COLO668 (cell line): ENCODE data around the gene C2orf80.
"Not testable (repeated sequence)": the region's sequence is repeated elsewhere in the genome, so short reads cannot be mapped to it uniquely, and the experiment has no call there.

Experiments
- DNase-seq: peaks from one replicate; lab custom pipeline; 2025; ENCODE audit not compliant: unreplicated experiment; lab: John Stamatoyannopoulos, UW

C2orf80 gene

GRCh38 chr2:208189810-208190503 is at the start of gene C2orf80:
Gene C2orf80, minus strand, starts transcription at chr2:208190030. Its CDS starts 3,044 bp downstream, at chr2:208186986.
- no peak for DNase-seq

DNA sequence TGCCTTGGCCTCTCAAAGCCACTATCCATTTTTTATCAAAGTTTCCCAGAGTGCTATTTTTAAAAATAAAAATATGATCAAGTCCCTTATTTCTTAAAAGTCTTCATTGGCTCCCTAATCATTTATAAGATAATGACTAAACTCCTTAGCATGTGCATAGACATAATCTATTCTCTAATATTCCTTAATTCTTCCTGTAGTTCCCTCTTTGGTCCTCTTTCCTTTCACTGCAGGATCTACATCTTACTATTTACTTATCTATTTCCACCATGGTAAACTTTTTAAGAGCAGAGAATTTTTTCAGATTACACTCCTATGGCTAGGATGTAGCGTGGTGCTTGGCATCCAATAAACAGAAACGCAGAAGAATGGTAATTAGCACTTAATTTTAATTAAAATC is 46.0 kb upstream of the C2orf80 start:
- no peak for DNase-seq

- no peak for DNase-seq
These were observed 45.0 kb upstream of the C2orf80 start for GRCh38 chr2:208234786-208235185.

DNA sequence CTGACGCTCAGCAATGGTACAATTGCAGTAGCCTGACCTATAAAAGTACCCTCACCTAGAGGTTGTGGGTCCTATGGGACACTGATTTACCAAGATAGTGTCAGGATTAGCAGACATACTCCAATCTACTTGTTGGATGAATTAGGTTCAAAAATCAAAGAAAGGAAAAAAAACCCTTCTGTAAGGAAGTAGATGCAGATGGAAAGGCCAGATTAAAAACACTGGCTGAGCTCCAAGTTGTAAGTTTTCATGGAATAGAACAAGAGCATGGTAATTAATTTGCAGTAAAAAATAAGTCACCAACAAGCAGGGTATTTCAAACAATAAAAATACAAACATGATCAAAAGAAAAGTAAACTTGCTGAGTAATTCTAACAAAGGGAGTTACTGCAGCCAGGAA is 38.6 kb upstream of the C2orf80 start:
- no peak for DNase-seq

- no peak for DNase-seq
These were observed 37.9 kb upstream of the C2orf80 start for GRCh38 chr2:208227581-208228232.

GRCh38 chr2:208224802-208225201 is 35.0 kb upstream of the C2orf80 start:
- DNase-seq = no peak

DNA sequence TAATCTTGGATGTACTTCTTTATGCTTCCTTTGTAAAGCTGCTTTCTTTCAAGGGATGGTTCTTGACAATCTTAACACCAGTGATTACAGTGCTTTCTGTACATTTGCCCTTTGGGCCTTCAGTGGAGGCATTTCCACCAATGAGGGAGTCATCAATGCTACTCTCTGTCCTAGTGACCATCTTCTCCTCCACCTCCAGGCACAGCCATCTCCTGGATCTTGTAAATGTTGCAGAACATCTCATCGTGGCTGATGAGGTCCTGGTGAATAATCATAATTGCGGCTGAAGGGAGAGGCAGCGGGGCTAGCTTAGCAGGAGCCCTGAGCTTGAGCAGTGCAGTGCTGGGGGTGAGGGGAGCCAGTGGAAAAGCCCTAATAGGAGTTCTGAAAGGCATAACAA is 32.5 kb upstream of the C2orf80 start:
- DNase-seq = no peak

- not testable (repeated sequence) for DNase-seq
These were observed 32.0 kb upstream of the C2orf80 start for GRCh38 chr2:208221873-208222272.

GRCh38 chr2:208210688-208211451 is 21.0 kb upstream of the C2orf80 start:
- DNase-seq = no peak

GRCh38 chr2:208208335-208209085 is 18.7 kb upstream of the C2orf80 start:
- no peak for DNase-seq

DNA sequence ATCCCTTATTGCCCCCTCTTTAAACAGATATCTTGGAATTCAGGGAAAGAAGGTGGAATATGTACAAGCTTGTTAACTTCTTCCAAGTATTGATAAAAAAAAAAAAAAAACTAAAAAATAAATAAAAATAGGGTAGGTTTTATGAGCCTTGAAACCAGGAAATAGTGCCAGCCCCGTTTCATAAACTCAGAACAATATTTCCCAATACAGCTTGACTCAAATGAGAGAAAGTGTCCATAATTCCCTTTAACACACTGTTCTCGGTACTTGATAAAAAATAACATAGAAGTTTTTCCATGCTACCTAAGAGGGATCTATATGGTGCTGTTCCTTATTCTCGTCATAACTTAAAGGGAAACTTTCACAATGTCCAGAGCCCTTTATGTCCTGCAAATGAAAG is 17.9 kb upstream of the C2orf80 start:
- DNase-seq = no peak

- no peak for DNase-seq
These were observed 14.3 kb upstream of the C2orf80 start for GRCh38 chr2:208204166-208204565.

- DNase-seq = no peak
These were observed 5.7 kb upstream of the C2orf80 start for GRCh38 chr2:208195531-208195930.

DNA sequence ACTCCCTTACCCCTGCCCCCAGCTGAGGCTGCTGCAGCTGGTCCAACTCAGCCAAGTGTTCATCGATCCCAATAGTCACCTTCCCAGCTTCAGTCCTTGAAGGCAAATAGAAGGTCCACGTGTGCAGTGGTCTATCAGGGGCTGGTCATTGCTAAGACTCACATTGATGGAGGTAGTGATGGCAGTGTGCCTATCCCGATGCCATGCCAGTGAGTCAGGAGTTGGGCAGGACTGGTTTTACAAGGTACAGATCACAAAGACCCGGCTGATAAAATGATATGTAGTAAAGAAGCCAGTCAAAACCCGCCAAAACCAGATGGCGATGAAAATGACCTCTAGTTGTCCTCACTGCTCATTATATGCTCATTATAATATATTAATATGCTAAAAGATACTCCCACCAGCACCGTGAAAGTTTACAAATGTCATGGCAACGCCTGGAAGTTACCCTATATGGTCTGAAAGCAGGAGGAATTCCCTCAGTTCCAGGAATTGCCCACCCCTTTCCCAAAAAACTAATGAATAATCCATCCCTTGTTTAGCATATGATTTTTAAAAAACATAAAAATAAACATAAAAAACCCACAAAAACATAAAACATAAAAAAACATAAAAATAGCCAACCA is 2.9 kb upstream of the C2orf80 start:
- DNase-seq = no peak

DNA sequence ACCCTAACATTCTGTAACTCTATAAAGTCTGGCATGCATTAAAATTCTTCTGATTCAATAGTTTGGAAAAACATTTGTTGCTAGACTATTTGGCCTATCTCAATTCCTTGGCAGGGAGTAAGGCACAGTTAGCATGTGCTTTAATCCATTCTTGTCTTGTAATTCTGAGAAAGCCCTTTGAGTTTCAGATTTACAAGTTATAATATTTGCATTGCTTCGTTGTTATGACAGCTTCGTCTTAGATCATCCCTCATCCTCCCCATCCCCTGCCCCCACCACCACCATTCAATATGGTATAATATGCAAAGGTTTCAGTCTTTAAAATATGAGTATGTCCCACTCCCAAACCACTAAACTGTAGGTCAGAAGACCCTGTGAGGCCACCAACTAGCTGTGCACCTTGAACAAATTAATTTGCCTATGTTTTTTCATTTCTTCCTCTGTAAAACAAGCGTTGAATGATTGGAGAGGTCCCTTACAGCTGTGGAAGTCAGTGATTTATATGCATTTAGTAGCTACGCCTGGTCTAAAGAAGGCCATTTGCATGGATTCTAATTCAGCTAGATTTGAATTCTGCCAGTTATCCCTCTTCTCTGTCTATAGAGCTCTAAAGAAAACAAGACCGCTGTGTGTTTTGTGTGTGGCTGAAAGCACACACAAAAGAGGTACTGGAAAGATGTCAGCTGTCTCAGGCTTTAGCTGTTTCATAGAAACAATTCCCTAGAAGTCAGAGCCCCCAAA is 591 bp downstream of the C2orf80 start:
- DNase-seq = no peak

- DNase-seq = no peak
These were observed 2.9 kb downstream of the C2orf80 start for GRCh38 chr2:208186893-208187292.

GRCh38 chr2:208186465-208186864 is 3.4 kb downstream of the C2orf80 start:
- DNase-seq = no peak

DNA sequence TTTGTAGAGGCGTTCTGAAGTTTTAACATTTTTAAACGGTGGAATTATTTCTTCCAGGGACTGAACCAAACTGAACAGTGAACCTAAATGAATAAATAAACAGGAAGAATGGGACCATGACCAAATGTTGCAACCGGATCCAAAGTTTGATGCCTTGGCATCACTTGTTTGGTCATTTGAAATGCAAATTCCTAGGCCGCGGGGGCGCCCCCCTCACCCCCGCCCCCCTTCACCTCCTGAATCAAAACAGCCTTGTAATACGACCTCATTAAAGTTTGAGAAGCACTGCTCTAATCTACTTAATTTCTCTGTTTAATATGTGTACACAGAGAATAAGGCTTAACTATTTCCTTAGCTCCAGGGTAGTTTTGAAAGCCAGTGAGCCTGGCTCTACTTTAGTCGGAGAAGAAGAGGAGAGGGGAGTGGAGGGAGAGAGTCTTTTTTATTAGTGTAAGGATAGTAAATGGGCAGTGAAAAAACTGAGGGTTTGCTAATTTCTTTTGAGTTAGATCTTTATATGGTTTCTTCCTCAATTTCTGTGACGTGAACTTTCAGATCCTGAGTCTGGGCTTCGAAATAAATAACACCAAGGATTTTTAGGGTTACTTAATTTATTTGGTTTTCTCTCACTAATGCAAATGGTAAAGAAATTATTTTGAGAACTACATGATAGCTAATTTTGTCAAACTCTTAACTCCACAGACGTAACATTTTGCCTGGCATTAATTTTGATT is 5.7 kb downstream of the C2orf80 start:
- no peak for DNase-seq

- DNase-seq = no peak
These were observed 6.3 kb downstream of the C2orf80 start for GRCh38 chr2:208183526-208183925.

DNA sequence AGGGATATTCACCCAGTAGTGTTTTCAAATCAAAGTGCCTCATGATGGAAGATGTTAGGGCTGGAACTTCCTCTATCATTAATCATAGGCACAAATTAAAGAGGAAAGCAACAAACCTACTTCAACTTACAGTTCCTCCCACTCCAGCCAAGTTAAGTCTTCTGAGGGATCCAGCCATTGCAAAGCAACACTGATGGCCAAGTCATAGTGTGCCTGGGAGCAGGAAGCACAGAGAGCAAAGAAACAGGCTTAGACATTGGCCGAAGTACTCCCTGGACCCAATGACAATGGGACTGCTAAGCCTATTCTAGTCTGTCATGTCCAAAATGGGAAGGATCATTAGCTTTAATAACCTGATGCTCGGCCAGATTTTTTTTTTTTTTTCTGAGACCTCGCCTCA is 7.0 kb downstream of the C2orf80 start:
- DNase-seq = no peak
